Endothelial cell (in vitro differentiated cells): ENCODE data around the gene DKK2. TPM values are rescaled to one million over a fixed set of nuclear protein-coding genes. Genes with fewer than 3 reads are reported as not detected.

Source experiments
- DNase-seq: peaks from one replicate; pipeline ENCODE4 v3.0.0; 2021; ENCODE audit warnings: low spot score
- H3K27ac Mint-ChIP-seq: one replicate; pipeline ENCODE4 v1.8.0; 2021; ENCODE audit warnings: mixed read lengths, inconsistent platforms; ENCODE audit not compliant: unreplicated experiment
- H3K27me3 Mint-ChIP-seq: one replicate; pipeline ENCODE4 v1.8.0; 2021; ENCODE audit warnings: mild to moderate bottlenecking, moderate library complexity, mixed read lengths, inconsistent platforms; ENCODE audit not compliant: unreplicated experiment
- H3K36me3 Mint-ChIP-seq: one replicate; pipeline ENCODE4 v1.8.0; 2021; ENCODE audit warnings: mild to moderate bottlenecking, low read depth, mixed read lengths, inconsistent platforms; ENCODE audit not compliant: unreplicated experiment
- H3K4me1 Mint-ChIP-seq: one replicate; pipeline ENCODE4 v1.8.0; 2021; ENCODE audit warnings: mild to moderate bottlenecking, mixed read lengths, inconsistent platforms; ENCODE audit not compliant: unreplicated experiment
- H3K4me3 Mint-ChIP-seq: one replicate; pipeline ENCODE4 v1.8.0; 2021; ENCODE audit warnings: mild to moderate bottlenecking, mixed read lengths, inconsistent platforms; ENCODE audit not compliant: unreplicated experiment
- H3K9me3 Mint-ChIP-seq: one replicate; pipeline ENCODE4 v1.8.0; 2021; ENCODE audit warnings: mixed read lengths, inconsistent platforms; ENCODE audit not compliant: unreplicated experiment
- total RNA-seq: library from RNA; stranded (reverse); fragmentation: NEBNext Ultra II Directional; extraction: Animal tissue kit (Norgen Biotek cat#: 25700); gene quantifications from one replicate; pipeline ENCODE4 v1.2.1, GENCODE V29; 2021; ENCODE audit not compliant: unreplicated experiment
- TF ChIP-seq, protein P1 (sequence below): fragments of 200-600 bp; sonication (generic); IDR thresholded peaks from one replicate; pipeline ENCODE4 v1.5.0; 2021; ENCODE audit warnings: antibody characterized with exemption; ENCODE audit not compliant: unreplicated experiment

The DKK2 gene
- total RNA-seq, 1 donor from 2014 or later, result 8.0 TPM

DNA sequence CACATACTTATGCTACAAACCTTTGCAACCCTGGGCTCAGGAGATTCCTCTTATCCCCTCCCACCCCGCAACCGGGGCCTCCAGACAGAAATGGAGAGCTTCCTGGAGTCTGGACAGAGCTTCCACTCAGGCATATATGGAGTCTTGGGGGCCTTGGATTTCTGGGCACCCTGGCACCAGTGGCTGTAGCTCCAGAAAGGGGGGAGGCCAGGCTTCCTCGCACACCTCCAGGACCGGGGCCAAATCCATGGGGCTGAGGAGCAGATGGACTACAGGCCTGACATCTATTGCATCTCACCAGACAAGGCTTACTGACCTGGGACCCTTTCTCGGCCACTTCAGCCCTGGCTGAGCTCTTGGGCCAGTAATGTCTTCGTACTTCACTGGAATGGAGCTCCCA is 143.3 kb downstream of the DKK2 start:
- no peaks in the 10 kb centered on the region for H3K4me1 Mint-ChIP-seq
- TF ChIP-seq, protein P1, sequence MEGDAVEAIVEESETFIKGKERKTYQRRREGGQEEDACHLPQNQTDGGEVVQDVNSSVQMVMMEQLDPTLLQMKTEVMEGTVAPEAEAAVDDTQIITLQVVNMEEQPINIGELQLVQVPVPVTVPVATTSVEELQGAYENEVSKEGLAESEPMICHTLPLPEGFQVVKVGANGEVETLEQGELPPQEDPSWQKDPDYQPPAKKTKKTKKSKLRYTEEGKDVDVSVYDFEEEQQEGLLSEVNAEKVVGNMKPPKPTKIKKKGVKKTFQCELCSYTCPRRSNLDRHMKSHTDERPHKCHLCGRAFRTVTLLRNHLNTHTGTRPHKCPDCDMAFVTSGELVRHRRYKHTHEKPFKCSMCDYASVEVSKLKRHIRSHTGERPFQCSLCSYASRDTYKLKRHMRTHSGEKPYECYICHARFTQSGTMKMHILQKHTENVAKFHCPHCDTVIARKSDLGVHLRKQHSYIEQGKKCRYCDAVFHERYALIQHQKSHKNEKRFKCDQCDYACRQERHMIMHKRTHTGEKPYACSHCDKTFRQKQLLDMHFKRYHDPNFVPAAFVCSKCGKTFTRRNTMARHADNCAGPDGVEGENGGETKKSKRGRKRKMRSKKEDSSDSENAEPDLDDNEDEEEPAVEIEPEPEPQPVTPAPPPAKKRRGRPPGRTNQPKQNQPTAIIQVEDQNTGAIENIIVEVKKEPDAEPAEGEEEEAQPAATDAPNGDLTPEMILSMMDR, result no peak
- no peak overlapping the region for H3K27ac Mint-ChIP-seq
- no peak overlapping the region for H3K4me3 Mint-ChIP-seq
- peaks cover 3% of the 10 kb centered on the region for H3K36me3 Mint-ChIP-seq
- H3K9me3 Mint-ChIP-seq, result no peaks in the 10 kb centered on the region
- no peak for DNase-seq
- H3K27me3 Mint-ChIP-seq, result peaks cover 1% of the 10 kb centered on the region

DNA sequence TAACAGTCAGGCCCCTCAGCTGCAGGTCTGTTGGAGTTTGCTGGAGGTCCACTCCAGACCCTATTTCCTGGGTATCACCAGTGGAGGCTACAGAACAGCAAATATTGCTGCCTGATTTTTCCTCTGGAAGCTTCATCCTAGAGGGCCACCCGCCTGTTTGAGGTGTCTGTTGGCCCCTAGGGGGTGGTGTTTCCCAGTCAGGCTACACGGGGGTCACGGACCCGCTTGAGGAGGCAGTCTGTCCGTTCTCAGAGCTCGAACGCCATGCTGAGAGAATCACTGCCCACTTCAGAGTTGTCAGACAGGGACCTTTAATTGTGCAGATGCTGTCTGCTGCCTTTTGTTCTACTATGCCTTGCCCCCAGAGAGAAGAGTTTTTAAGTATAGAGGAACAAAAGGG is 160.8 kb downstream of the DKK2 start:
- DNase-seq, result no peak
- H3K27ac Mint-ChIP-seq, result no peak overlapping the region
- TF ChIP-seq, protein P1, result no peak
- H3K4me3 Mint-ChIP-seq, result no peak overlapping the region
- no peaks in the 10 kb centered on the region for H3K36me3 Mint-ChIP-seq
- peaks cover 5% of the 10 kb centered on the region for H3K4me1 Mint-ChIP-seq
- H3K9me3 Mint-ChIP-seq, result no peaks in the 10 kb centered on the region
- no peaks in the 10 kb centered on the region for H3K27me3 Mint-ChIP-seq
